OCI-LY3 (cell line): ENCODE measurements around the gene E2F2.
A peak's percentile ranks its signal among the peaks of the same experiment; 100 is the strongest.

Experiments used
- H2AFZ ChIP-seq: fragments of 200-600, 300-600 bp; shearing (Covaris generic); 2 replicates; pipeline ENCODE4 v1.6.0; 2014; ENCODE audit warnings: antibody characterized with exemption, low read depth, low read length
- H3K27ac ChIP-seq: fragments of 200-600, 300-600 bp; sonication (generic); 2 replicates; pipeline ENCODE4 v1.5.1; 2014; ENCODE audit warnings: mild to moderate bottlenecking, low read length, moderate library complexity, mixed read lengths
- H3K27me3 ChIP-seq: fragments of 200-600, 300-600 bp; sonication (generic); 2 replicates; pipeline ENCODE4 v1.6.1; 2014; ENCODE audit warnings: low read depth, low read length, mixed read lengths
- H3K36me3 ChIP-seq: fragments of 200-600, 300-600 bp; sonication (generic); replicated peaks from 2 replicates; pipeline ENCODE3; 2014; ENCODE audit warnings: low read depth, low read length, mixed read lengths
- H3K4me1 ChIP-seq: fragments of 300-600, 200-600 bp; sonication (generic); 2 replicates; pipeline ENCODE4 v1.6.1; 2014; ENCODE audit warnings: low read length, mixed read lengths
- H3K4me2 ChIP-seq: fragments of 200-600, 300-600 bp; sonication (generic); 2 replicates; pipeline ENCODE4 v1.6.1; 2014; ENCODE audit warnings: low read length, mixed read lengths
- H3K4me3 ChIP-seq: fragments of 300-600, 200-600 bp; sonication (generic); 2 replicates; pipeline ENCODE4 v1.5.1; 2014; ENCODE audit warnings: antibody characterized with exemption, mild to moderate bottlenecking, low read length, moderate library complexity
- H3K79me2 ChIP-seq: fragments of 300-600, 200-600 bp; shearing (Covaris generic); 2 replicates; pipeline ENCODE4 v1.6.1; 2014; ENCODE audit warnings: mild to moderate bottlenecking, low read length, mixed read lengths
- H3K9ac ChIP-seq: fragments of 300-600, 200-600 bp; shearing (Covaris generic); 2 replicates; pipeline ENCODE4 v1.6.0; 2014; ENCODE audit warnings: mild to moderate bottlenecking, low read length, moderate library complexity
- H3K9me3 ChIP-seq: fragments of 200-600, 300-600 bp; shearing (Covaris generic); 2 replicates; pipeline ENCODE4 v1.6.1; 2014; ENCODE audit warnings: low read length, mixed read lengths; ENCODE audit not compliant: insufficient read depth
- H4K20me1 ChIP-seq: fragments of 200-600, 300-600 bp; sonication (generic); 2 replicates; pipeline ENCODE4 v1.6.1; 2016; ENCODE audit warnings: low read length, mixed read lengths; ENCODE audit not compliant: insufficient read depth
- CTCF ChIP-seq: fragments of 200-600, 300-600 bp; sonication (generic); IDR thresholded peaks from 2 replicates; pipeline ENCODE4 v1.5.1; 2014; ENCODE audit warnings: antibody characterized with exemption, low read length, low read depth
- EZH2phosphoT487 ChIP-seq: fragments of 200-600 bp; shearing (Covaris generic); IDR thresholded peaks from 2 replicates; pipeline ENCODE4 v1.6.1; 2018; ENCODE audit warnings: antibody characterized with exemption, mixed run types, low read depth

E2F2 gene

GRCh38 chr1:23577056-23578004 lies 46.3 kb upstream of the E2F2 start:
- peak overlapping the region; percentile 87 for H3K4me2 ChIP-seq
- H3K4me1 ChIP-seq = peaks cover 42% of the 10 kb centered on the region
- no peaks in the 10 kb centered on the region for H3K79me2 ChIP-seq
- peak overlapping the region; percentile 70; the same call in 1 of the 2 replicates for H2AFZ ChIP-seq
- H3K9me3 ChIP-seq = no peaks in the 10 kb centered on the region
- TF ChIP-seq CTCF (no peak), EZH2phosphoT487 (no peak)
- peak overlapping the region; percentile 73 for H3K27ac ChIP-seq
- peak overlapping the region; percentile 55 for H3K4me3 ChIP-seq
- H4K20me1 ChIP-seq = no peaks in the 10 kb centered on the region
- no peaks in the 10 kb centered on the region for H3K36me3 ChIP-seq
- H3K9ac ChIP-seq = peak overlapping the region; percentile 34
- H3K27me3 ChIP-seq = no peaks in the 10 kb centered on the region

- Histone ChIP-seq H3K36me3 (no peaks in the 10 kb centered on the region), H4K20me1 (no peaks in the 10 kb centered on the region), H3K4me2 (peak overlapping the region; percentile 87), H3K79me2 (no peaks in the 10 kb centered on the region), H3K9me3 (no peaks in the 10 kb centered on the region), H3K9ac (peak overlapping the region; percentile 21), H3K4me3 (peak overlapping the region; percentile 55), H3K27me3 (no peaks in the 10 kb centered on the region), H3K27ac (peak overlapping the region; percentile 36), H3K4me1 (peaks cover 42% of the 10 kb centered on the region), H2AFZ (no peak overlapping the region)
- no peak for TF ChIP-seq EZH2phosphoT487
- no peak for TF ChIP-seq CTCF
These were observed 45.5 kb upstream of the E2F2 start for GRCh38 chr1:23576338-23577055.

GRCh38 chr1:23575226-23575810 lies 44.3 kb upstream of the E2F2 start:
- no peaks in the 10 kb centered on the region for H3K79me2 ChIP-seq
- no peaks in the 10 kb centered on the region for H3K27me3 ChIP-seq
- no peak overlapping the region for H3K27ac ChIP-seq
- H3K9me3 ChIP-seq = no peaks in the 10 kb centered on the region
- no peak overlapping the region for H2AFZ ChIP-seq
- H3K4me3 ChIP-seq = no peak overlapping the region
- no peak overlapping the region for H3K4me2 ChIP-seq
- TF ChIP-seq CTCF = no peak
- TF ChIP-seq EZH2phosphoT487 = no peak
- no peaks in the 10 kb centered on the region for H3K36me3 ChIP-seq
- H3K4me1 ChIP-seq = peaks cover 42% of the 10 kb centered on the region
- H4K20me1 ChIP-seq = no peaks in the 10 kb centered on the region
- H3K9ac ChIP-seq = no peak overlapping the region
